ENCODE results near the gene SVEP1. TPM values are rescaled to one million over a fixed set of nuclear protein-coding genes. Genes with fewer than 3 reads are reported as not detected.

The SVEP1 gene
- total and polyA plus RNA-seq, 2 of the 13 experiments (the other 11 are each of a cell fraction or from before 2014, with no cell fraction given): not detected

DNA sequence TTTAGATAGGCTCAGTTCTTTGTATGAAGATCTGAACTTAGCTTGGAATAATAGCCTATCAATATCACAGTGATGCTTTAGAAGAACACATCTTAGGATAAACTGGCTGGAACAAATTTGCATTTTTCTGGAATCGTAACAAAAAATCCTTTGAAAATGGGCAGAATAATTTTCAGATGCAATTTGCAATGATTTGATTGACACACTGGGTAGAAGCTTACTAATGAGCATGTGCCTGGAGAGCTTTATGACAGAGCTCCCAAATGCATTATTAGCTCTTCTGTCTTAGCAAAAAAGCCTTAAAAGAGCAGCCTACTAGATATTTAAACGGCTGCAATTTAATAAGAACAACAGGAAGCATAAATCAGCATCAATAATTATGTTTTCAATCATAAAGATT lies 165.1 kb downstream of the SVEP1 start:
- no peaks in the 10 kb centered on the region for H3K9me3 ChIP-seq (ENCODE audit: low read length)
- no peaks in the 10 kb centered on the region for H3K79me2 ChIP-seq (ENCODE audit: insufficient read depth, low read length)
- no TSS peak for BruUV-seq (replicated peaks)
- no peak for DNase-seq (ENCODE audit: low spot score)
- 14% methylated on average over 2 of the region's 2 CpGs for whole genome bisulfite sequencing (ENCODE audit: low lambda C conversion rate)
- no peaks in the 10 kb centered on the region for H3K36me3 ChIP-seq (replicated peaks in 1 of 2; ENCODE audit: control insufficient read depth in 1 of 2, insufficient read depth in 2 of 2, low read length in 2 of 2)
- no peak for ATAC-seq
- TF ChIP-seq KDM6A (CRISPR knock-in tag; IDR thresholded peaks at IDR 0.05; ENCODE audit: low read depth) (no peak), TAF1 (CRISPR knock-in tag; IDR thresholded peaks at IDR 0.05) (no peak), ZNF530 (CRISPR knock-in tag; IDR thresholded peaks at IDR 0.05; ENCODE audit: low read depth) (no peak), ZNF432 (CRISPR knock-in tag; IDR thresholded peaks at IDR 0.05; ENCODE audit: borderline replicate concordance) (no peak)
- TF ChIP-seq, protein P1, sequence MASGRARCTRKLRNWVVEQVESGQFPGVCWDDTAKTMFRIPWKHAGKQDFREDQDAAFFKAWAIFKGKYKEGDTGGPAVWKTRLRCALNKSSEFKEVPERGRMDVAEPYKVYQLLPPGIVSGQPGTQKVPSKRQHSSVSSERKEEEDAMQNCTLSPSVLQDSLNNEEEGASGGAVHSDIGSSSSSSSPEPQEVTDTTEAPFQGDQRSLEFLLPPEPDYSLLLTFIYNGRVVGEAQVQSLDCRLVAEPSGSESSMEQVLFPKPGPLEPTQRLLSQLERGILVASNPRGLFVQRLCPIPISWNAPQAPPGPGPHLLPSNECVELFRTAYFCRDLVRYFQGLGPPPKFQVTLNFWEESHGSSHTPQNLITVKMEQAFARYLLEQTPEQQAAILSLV (CRISPR knock-in tag; IDR thresholded peaks at IDR 0.05; ENCODE audit: borderline replicate concordance): no peak
- TF ChIP-seq, protein P2, sequence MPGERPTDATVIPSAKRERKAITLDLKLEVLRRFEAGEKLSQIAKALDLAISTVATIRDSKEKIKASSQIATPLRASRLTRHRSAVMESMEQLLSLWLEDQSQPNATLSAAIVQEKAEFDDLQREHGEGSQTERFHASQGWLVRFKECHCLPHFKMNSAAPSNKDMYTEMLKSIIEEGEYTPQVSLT (CRISPR knock-in tag; IDR thresholded peaks at IDR 0.05; ENCODE audit: borderline replicate concordance, low read depth): no peak
- TF ChIP-seq, protein P3, sequence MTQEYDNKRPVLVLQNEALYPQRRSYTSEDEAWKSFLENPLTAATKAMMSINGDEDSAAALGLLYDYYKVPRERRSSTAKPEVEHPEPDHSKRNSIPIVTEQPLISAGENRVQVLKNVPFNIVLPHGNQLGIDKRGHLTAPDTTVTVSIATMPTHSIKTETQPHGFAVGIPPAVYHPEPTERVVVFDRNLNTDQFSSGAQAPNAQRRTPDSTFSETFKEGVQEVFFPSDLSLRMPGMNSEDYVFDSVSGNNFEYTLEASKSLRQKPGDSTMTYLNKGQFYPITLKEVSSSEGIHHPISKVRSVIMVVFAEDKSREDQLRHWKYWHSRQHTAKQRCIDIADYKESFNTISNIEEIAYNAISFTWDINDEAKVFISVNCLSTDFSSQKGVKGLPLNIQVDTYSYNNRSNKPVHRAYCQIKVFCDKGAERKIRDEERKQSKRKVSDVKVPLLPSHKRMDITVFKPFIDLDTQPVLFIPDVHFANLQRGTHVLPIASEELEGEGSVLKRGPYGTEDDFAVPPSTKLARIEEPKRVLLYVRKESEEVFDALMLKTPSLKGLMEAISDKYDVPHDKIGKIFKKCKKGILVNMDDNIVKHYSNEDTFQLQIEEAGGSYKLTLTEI (CRISPR knock-in tag; conservative IDR thresholded peaks at IDR 0.05): no peak
- in situ Hi-C loops (cut with HindIII; ENCODE audit: extremely low pct_ligation_motif_present, low pct_unique_long_range_greater_than_20kb) (no loop called here), intact Hi-C loops (cut with micrococcal nuclease; ENCODE audit: unreplicated experiment) (no loop called here)
- ChIA-PET CTCF (ENCODE audit: low intra/inter-chr PET ratio, low total read pairs) (no interaction called here), POLR2A (no interaction called here)
- H2AFZ ChIP-seq (ENCODE audit: low read length): no peak overlapping the region
- FAIRE-seq: no peak
- H3K9ac ChIP-seq (ENCODE audit: insufficient read depth, low read depth, low read length): no peak overlapping the region
- no peaks in the 10 kb centered on the region for H3K4me1 ChIP-seq (ENCODE audit: insufficient read depth, low read length)
- H3K27me3 ChIP-seq (ENCODE audit: control insufficient read depth in 1 of 2, insufficient read depth in 2 of 2, low read length in 2 of 2): no peaks in the 10 kb centered on the region
- H3K4me2 ChIP-seq (ENCODE audit: low read depth, low read length): no peak overlapping the region
- H3K27ac ChIP-seq (ENCODE audit: extremely low read length, insufficient read depth, low read length): no peak overlapping the region
- no peaks in the 10 kb centered on the region for H4K20me1 ChIP-seq (ENCODE audit: insufficient read depth, low read length)
- no peak overlapping the region for H3K4me3 ChIP-seq (replicated peaks in 1 of 3; ENCODE audit: insufficient read depth in 1 of 3, low read depth in 2 of 3, low read length in 3 of 3)

Data from HepG2 (cell line).